ENCODE results near the gene NFIB.

The NFIB gene

GRCh38 chr9:14318361-14318760 lies 4.4 kb upstream of the NFIB start:
- Mint-ChIP-seq H3K36me3 (ENCODE audit: low read depth) (peaks cover 5% of the 10 kb centered on the region), H3K4me1 (ENCODE audit: low read depth) (peaks cover 20% of the 10 kb centered on the region), H3K27ac (no peak overlapping the region), H3K27me3 (ENCODE audit: low read depth) (peaks cover 72% of the 10 kb centered on the region), H3K9me3 (no peaks in the 10 kb centered on the region), H3K4me3 (no peak overlapping the region)

DNA sequence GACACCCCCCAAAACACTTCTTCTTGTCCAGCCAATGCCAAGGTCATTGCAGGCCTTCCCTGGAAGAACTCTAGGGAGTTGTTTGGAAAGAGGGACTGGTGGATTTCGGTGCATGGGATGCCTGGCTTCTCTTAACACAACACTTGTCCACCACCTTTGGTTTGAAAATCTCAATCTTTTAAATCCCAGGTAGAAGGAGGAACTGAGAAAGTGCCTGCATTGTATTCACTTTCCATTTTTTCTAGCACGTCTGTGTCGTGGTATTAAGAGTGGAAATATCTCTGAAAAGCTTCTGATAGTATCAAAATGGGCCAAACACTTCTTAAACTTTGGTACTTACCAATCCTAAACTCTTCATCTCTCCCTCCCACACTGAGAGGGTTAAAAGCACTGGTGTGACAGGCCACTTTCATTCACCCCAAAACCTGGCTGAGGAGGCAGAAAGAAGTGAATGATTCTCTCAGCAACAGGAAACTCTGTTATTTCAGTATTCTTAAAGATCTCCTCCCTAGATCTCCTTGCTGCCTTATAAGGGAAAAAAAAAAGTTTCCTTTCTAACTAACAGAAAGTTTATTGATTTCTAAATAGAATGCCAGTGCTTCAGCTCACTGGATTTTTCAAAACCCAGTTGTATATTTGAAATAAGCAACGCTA lies 3.9 kb upstream of the NFIB start:
- no peak overlapping the region for H3K4me3 Mint-ChIP-seq
- peaks cover 18% of the 10 kb centered on the region for H3K4me1 Mint-ChIP-seq (ENCODE audit: low read depth)
- H3K36me3 Mint-ChIP-seq (ENCODE audit: low read depth): peaks cover 4% of the 10 kb centered on the region
- H3K27me3 Mint-ChIP-seq (ENCODE audit: low read depth): peaks cover 71% of the 10 kb centered on the region
- no peak overlapping the region for H3K27ac Mint-ChIP-seq
- no peaks in the 10 kb centered on the region for H3K9me3 Mint-ChIP-seq

- H3K4me3 Mint-ChIP-seq: peak overlapping the region; percentile 12
- peaks cover 76% of the 10 kb centered on the region for H3K27me3 Mint-ChIP-seq (ENCODE audit: low read depth)
- no peaks in the 10 kb centered on the region for H3K9me3 Mint-ChIP-seq
- peaks cover 17% of the 10 kb centered on the region for H3K4me1 Mint-ChIP-seq (ENCODE audit: low read depth)
- H3K36me3 Mint-ChIP-seq (ENCODE audit: low read depth): peaks cover 4% of the 10 kb centered on the region
- H3K27ac Mint-ChIP-seq: no peak overlapping the region
Measured at GRCh38 chr9:14316602-14317300, 2.8 kb upstream of the NFIB start.

DNA sequence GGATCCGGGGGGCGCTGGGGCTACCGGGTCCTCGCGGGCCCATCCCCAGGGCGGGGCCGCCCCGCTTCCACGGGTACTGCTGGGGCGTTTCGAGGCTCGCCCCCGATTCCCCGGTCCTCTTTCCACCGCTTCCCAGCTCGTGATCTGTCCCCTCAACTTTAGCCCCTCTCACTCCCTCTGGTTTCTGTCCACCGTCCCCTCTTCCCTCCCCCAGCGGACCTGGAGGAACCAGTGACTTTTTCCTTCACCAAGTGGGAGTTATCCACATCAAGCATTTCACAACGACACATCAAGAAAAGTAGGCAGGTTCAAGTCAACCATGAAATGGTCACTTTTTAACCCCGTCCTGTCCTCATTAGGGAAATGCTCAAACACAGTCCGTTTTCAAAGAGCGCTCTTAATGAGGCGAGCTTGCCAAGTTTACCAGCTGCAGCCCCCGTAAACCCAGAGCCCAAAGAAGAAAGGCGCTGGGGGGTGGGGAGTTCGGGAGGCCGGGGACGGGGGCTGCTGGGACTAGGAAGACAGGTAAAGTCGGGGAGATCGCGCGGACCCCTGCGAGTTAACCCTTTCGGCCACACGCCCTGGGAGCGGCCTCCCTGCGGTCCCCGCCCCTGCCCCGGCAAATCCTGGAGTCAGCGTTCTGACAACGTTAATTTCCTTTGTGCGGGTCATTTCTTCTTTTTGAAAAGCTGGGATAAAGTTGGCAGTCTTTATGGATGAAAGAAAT lies 2.1 kb upstream of the NFIB start:
- H3K4me1 Mint-ChIP-seq (ENCODE audit: low read depth): peaks cover 15% of the 10 kb centered on the region
- peaks cover 73% of the 10 kb centered on the region for H3K27me3 Mint-ChIP-seq (ENCODE audit: low read depth)
- H3K9me3 Mint-ChIP-seq: no peaks in the 10 kb centered on the region
- peak overlapping the region; percentile 70 for H3K27ac Mint-ChIP-seq
- H3K4me3 Mint-ChIP-seq: peak overlapping the region; percentile 81
- peaks cover 4% of the 10 kb centered on the region for H3K36me3 Mint-ChIP-seq (ENCODE audit: low read depth)

DNA sequence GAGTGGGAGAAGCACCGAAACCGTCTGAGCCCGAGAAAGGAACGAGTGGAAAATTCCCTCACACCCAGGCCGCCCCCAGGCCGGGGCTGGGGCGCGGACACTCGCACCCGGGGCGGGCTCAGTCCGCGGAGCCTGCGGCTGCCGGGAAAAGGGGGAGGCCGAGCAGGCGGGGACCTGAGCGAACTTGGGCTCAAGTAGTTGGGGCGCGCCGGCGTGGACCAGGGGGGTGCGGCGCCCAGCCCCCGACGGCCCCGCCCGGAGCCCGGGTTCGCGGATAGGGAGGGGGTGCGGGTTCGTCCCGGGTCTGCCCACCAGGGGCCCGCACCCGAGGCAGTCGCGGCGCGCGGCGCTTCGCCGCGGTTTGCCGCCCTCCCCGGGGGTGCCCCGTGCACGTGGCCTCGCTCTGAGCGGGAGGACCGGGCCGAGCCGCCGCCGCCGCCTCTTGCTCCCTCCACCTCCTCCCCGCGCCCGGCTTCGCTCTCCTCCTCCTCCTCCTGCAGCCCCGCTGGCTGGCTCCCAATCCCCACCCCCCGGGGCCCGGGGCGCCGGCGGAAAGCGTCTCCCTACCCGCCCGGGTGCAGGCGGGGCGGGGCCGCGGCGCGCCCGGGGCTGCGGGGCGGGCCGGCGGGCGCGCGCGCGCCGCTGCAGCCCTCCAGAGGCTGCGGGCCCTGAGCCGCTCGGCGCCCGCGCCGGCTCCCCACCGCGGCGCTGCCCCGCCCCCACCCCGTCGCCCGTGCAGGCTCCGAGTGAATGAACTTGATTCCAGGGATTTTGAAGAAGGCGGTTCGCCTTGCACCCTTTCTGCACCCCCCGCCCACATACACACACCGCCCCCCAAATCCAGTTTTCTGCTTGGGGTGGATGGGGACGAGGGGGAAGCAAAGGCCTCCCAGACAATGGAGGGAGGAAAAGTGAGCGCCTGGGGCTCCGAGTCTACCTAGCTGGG lies 1.3 kb upstream of the NFIB start:
- Mint-ChIP-seq H3K27ac (no peak overlapping the region), H3K36me3 (ENCODE audit: low read depth) (peaks cover 4% of the 10 kb centered on the region), H3K4me1 (ENCODE audit: low read depth) (peaks cover 15% of the 10 kb centered on the region), H3K9me3 (no peaks in the 10 kb centered on the region), H3K27me3 (ENCODE audit: low read depth) (peaks cover 70% of the 10 kb centered on the region), H3K4me3 (peak overlapping the region; percentile 73)

DNA sequence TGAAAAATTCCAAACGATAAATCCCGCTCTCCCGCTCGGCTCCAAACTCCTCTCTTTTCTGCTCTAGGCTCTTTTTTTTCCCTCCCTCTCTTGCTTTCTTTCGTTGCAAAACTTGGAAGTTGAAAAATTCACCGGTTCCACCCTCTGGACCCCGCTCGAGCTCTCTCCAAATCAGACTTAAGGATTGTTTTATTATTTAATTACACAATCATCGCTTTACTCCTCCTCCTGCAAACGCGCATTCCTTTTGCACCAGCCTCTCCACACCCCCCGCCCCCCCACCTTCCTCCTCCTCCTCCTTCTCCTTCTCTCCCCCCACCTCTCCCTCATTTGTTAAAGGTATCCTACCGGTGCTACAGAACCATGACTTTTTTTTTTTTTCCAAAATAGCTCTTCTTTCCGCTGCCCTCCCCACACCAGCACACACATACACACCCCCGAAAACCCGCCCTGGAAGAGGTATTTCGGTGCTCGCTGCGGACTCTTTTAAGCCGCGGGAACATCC lies 535 bp upstream of the NFIB start:
- H3K36me3 Mint-ChIP-seq (ENCODE audit: low read depth): peaks cover 4% of the 10 kb centered on the region
- H3K4me3 Mint-ChIP-seq: peak overlapping the region; percentile 73
- H3K9me3 Mint-ChIP-seq: no peaks in the 10 kb centered on the region
- peaks cover 72% of the 10 kb centered on the region for H3K27me3 Mint-ChIP-seq (ENCODE audit: low read depth)
- H3K4me1 Mint-ChIP-seq (ENCODE audit: low read depth): peaks cover 15% of the 10 kb centered on the region
- H3K27ac Mint-ChIP-seq: peak overlapping the region; percentile 69

DNA sequence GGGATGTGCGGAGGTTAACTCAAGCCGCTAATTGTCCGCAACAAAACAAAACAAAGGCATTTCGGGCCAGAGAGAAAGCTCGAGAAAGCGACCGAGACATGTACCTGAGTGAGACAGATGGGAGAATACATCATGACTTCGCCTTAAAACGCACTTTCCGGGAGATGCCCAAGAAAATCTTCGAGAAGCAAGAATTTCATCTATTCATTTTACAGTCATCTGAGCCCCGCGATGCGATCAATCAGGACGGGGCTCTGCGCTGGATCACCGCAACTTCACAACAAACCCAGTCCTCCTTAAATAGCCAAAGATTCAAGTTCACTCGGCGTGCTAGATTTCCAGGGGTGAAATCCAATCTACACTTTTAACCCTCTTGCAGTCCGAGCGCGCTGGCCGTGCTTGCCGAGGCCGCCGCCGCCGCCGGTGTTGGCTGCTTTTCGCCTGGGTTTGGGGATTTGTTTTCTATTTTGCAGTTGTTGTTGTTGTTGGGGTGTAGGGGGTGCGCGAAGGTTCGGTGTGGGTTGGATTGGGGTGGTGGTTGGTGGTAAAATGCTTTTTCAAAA lies 482 bp downstream of the NFIB start:
- Mint-ChIP-seq H3K27ac (peak overlapping the region; percentile 68), H3K36me3 (ENCODE audit: low read depth) (peaks cover 4% of the 10 kb centered on the region), H3K4me1 (ENCODE audit: low read depth) (peaks cover 15% of the 10 kb centered on the region), H3K4me3 (peak overlapping the region; percentile 81), H3K27me3 (ENCODE audit: low read depth) (peaks cover 74% of the 10 kb centered on the region), H3K9me3 (no peaks in the 10 kb centered on the region)

DNA sequence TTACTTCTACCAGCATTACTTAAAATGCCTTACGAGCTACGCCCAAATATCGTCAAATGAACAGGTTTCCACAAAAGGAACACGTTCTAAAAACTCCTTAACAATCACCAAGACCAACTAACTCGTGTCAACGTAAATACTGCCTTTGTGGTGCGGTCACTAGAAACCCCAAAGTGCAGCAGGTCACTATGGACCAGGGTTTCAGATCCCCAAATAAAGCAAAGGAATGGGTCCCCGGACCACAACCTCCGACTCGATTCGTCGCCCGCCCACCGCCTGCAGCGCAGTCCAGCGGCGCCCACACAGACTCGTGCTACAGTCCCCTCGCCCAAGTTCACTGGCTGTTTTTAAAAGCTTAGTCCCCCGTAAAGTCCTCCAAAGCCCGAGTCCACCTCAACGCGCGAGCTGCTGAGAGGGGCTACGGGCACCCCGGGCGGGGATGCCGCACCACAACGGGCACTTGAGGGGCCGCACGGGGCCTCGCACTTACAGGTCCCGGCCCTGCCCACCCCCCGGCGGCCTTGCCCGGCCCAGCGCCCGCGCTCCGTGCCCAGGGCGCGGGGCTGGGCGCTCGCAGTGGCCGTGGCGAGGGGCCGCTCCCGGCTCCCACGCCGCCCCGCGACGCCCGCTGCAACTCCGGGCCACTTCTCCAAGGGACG lies 1.1 kb downstream of the NFIB start:
- peaks cover 74% of the 10 kb centered on the region for H3K27me3 Mint-ChIP-seq (ENCODE audit: low read depth)
- H3K9me3 Mint-ChIP-seq: no peaks in the 10 kb centered on the region
- peak overlapping the region; percentile 81 for H3K4me3 Mint-ChIP-seq
- peaks cover 15% of the 10 kb centered on the region for H3K4me1 Mint-ChIP-seq (ENCODE audit: low read depth)
- no peak overlapping the region for H3K27ac Mint-ChIP-seq
- peaks cover 4% of the 10 kb centered on the region for H3K36me3 Mint-ChIP-seq (ENCODE audit: low read depth)

DNA sequence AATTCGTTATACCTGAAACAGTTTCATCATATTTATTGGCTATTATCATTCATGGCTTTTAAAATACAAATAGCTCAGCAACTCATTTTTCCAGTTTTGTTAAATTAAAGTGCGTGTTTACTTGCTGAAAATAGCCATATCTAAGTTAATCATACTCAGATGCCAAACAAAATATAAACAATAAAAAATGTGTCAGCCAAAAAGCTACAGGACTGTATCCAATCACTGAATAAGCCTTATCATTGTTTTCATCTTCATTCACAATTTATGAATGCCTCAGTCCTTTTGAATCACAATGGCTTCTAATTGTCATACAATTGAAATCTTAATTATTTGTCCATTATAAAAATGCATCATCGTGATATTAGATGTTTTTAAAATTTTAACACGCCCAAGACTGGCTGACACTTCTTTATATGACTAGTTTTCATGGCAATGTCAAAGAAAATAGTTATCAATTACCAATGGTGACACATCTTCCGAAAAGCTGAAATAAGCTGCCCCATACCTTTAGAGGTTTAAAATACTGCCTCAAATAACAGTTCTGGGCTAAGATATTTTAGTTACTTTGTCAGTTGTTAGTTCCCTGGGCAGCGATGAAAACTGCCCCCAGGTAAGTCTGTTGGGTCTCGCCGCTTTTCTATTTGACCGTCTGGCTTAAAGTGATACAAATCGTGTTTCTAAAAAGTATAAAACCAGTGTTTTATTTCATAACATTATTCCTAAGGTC lies 1.8 kb downstream of the NFIB start:
- Mint-ChIP-seq H3K27ac (no peak overlapping the region), H3K27me3 (ENCODE audit: low read depth) (peaks cover 67% of the 10 kb centered on the region), H3K4me1 (ENCODE audit: low read depth) (peaks cover 15% of the 10 kb centered on the region), H3K36me3 (ENCODE audit: low read depth) (peaks cover 4% of the 10 kb centered on the region), H3K9me3 (no peaks in the 10 kb centered on the region), H3K4me3 (no peak overlapping the region)

DNA sequence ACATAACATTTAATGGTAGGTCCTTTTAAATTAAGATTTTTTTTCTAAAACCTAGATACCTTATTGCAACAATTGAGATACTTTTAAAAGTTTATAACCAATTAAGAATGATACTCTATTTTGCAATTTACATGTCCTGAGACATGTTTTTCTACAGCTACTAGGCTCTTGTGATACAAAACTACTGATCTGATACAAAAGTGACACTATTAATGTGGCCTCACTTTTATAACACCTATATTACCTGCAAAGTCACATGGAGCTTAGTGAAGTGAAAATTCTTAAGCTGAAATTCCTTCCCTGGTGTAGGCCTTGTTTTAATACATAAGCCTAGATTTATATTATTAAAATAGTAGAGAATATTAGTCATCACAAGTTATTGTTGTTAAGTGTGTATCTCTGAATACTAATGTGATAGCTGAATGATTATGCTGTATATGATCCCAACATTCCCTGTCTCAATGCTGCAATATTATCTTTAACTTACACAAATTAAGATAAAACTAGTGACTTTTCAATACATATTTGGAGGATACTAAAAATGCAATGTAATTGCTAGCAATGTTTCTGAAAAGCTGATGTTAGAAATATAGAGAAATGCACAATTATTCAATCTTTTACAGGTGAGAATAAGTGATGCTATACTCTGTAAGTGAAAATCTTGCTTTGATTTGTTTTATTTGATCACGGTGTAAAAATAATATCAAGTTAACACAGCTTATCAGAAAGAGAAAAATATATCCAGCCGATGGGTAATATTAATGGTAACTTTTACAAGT lies 2.6 kb downstream of the NFIB start:
- Mint-ChIP-seq H3K36me3 (ENCODE audit: low read depth) (peaks cover 4% of the 10 kb centered on the region), H3K9me3 (no peaks in the 10 kb centered on the region), H3K27ac (no peak overlapping the region), H3K4me3 (no peak overlapping the region), H3K27me3 (ENCODE audit: low read depth) (peaks cover 66% of the 10 kb centered on the region), H3K4me1 (ENCODE audit: low read depth) (peaks cover 15% of the 10 kb centered on the region)

GRCh38 chr9:14310311-14310710 lies 3.6 kb downstream of the NFIB start:
- Mint-ChIP-seq H3K27me3 (ENCODE audit: low read depth) (peaks cover 63% of the 10 kb centered on the region), H3K4me1 (ENCODE audit: low read depth) (peaks cover 12% of the 10 kb centered on the region), H3K27ac (no peak overlapping the region), H3K4me3 (no peak overlapping the region), H3K9me3 (no peaks in the 10 kb centered on the region), H3K36me3 (ENCODE audit: low read depth) (peaks cover 4% of the 10 kb centered on the region)

GRCh38 chr9:14309403-14309802 lies 4.5 kb downstream of the NFIB start:
- Mint-ChIP-seq H3K27me3 (ENCODE audit: low read depth) (peaks cover 68% of the 10 kb centered on the region), H3K9me3 (no peaks in the 10 kb centered on the region), H3K4me1 (ENCODE audit: low read depth) (peaks cover 9% of the 10 kb centered on the region), H3K27ac (no peak overlapping the region), H3K4me3 (no peak overlapping the region), H3K36me3 (ENCODE audit: low read depth) (peaks cover 4% of the 10 kb centered on the region)
